ENCODE measurements around the gene ARID2.

ARID2 gene

GRCh38 chr12:45721369-45721768 lies 8.1 kb upstream of the ARID2 start:
- no peak for DNase-seq

- DNase-seq = no peak
Observed at GRCh38 chr12:45721954-45722353, 7.6 kb upstream of the ARID2 start.

- DNase-seq = peak in 3 of 6 experiments; percentile 42 to 66 (median 62)
Observed at GRCh38 chr12:45725631-45726602, 3.6 kb upstream of the ARID2 start.

- DNase-seq = peak in 5 of 6 experiments; percentile 28 to 58 (median 41)
Observed at GRCh38 chr12:45726603-45727300, 2.8 kb upstream of the ARID2 start.

- DNase-seq = peak; percentile 81 to 86 (median 82)
Observed at GRCh38 chr12:45727301-45727979, 2.1 kb upstream of the ARID2 start.

GRCh38 chr12:45727980-45728629 lies 1.4 kb upstream of the ARID2 start:
- peak in 1 of 6 experiments; percentile 58 for DNase-seq

- peak; percentile 93 to 97 (median 96) for DNase-seq
Observed at GRCh38 chr12:45728630-45729232, 775 bp upstream of the ARID2 start.

- DNase-seq = peak in 1 of 6 experiments; percentile 66
Observed at GRCh38 chr12:45730084-45730347, 510 bp downstream of the ARID2 start.

GRCh38 chr12:45730348-45731189 lies 1.1 kb downstream of the ARID2 start:
- peak; percentile 47 to 73 (median 56) for DNase-seq

- DNase-seq = no peak
Observed at GRCh38 chr12:45731190-45731775, 1.8 kb downstream of the ARID2 start.

- DNase-seq = peak in 4 of 6 experiments; percentile 2 to 42 (median 41)
Observed at GRCh38 chr12:45732250-45732649, 2.7 kb downstream of the ARID2 start.

GRCh38 chr12:45732936-45733335 lies 3.4 kb downstream of the ARID2 start:
- no peak for DNase-seq

- no peak for DNase-seq
Observed at GRCh38 chr12:45737638-45738037, 8.1 kb downstream of the ARID2 start.

GRCh38 chr12:45742590-45742989 lies 13.1 kb downstream of the ARID2 start:
- DNase-seq = no peak

- no peak for DNase-seq
Observed at GRCh38 chr12:45743247-45743646, 13.7 kb downstream of the ARID2 start.

- peak in 2 of 6 experiments; percentile 21 to 48 for DNase-seq
Observed at GRCh38 chr12:45745861-45746277, 16.4 kb downstream of the ARID2 start.

- DNase-seq = no peak
Observed at GRCh38 chr12:45756666-45757065, 27.2 kb downstream of the ARID2 start.

GRCh38 chr12:45757172-45757571 lies 27.7 kb downstream of the ARID2 start:
- no peak for DNase-seq

- no peak for DNase-seq
Observed at GRCh38 chr12:45760333-45760732, 30.8 kb downstream of the ARID2 start.

- peak in 2 of 6 experiments; percentile 6 for DNase-seq
Observed at GRCh38 chr12:45762185-45763110, 32.9 kb downstream of the ARID2 start.
